Activated CD4-positive, alpha-beta T cell treated with anti-CD3 and anti-CD28 coated beads for 4 hours (primary cell): ENCODE data around the gene ADCY2.

ENCODE experiments used
- DNase-seq, 2 donors: peaks; one replicate each; pipeline ENCODE4 v3.0.0-alpha.2; 2020

Gene ADCY2

GRCh38 chr5:7606840-7607465 lies 211.0 kb downstream of the ADCY2 start:
- no peak for DNase-seq

- no peak for DNase-seq
Measured at GRCh38 chr5:7608772-7609171, 212.8 kb downstream of the ADCY2 start.

DNA sequence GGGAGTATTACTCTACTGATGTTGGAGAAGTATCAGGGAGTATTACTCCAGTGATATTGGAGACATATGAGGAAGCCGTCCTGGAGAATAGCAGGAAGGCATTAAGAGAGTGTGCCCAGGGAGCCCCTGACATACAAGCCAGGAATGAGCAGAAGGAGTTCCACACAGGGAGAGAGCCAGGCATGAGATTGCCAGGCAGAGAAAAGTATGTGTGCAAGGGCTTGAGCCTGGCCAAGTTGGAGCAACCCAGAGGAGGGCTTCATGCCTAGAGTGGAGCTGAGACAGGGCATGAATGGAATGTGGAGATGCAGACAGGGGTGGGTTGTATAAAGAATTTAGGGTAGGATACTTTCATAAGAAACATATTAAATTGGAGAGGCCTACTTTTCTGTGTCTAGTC lies 213.8 kb downstream of the ADCY2 start:
- no peak for DNase-seq

DNA sequence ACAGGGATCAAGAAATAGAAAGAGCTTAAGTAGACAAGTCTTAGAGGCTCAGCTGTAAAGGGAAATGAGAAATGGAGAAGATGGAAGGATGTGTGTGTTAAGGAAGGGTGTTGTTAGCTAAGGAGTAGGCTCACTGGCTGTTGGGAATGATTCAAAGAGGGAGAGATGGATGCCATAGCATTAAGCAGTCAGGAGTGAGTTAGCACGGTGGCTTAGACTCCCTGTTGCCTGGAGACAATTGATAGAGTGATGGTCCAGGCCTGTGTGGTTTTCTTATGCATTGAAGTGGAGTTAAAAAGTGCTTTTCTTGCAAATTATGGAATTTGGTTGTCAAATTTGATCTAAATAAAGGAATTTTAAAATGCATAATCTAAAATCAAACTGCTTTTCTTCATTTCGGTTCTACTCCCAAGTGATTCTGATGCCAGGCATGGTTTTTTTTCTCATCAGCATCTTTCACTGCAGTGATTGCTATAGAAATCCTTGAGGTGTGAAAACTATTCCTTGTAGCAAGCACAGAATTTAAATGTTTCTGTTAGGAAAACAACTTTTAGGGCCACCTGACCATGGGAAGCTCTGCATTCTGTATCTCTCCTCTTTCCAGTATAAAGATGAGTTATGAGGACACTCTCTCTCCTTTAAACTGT lies 214.7 kb downstream of the ADCY2 start:
- DNase-seq: no peak

DNA sequence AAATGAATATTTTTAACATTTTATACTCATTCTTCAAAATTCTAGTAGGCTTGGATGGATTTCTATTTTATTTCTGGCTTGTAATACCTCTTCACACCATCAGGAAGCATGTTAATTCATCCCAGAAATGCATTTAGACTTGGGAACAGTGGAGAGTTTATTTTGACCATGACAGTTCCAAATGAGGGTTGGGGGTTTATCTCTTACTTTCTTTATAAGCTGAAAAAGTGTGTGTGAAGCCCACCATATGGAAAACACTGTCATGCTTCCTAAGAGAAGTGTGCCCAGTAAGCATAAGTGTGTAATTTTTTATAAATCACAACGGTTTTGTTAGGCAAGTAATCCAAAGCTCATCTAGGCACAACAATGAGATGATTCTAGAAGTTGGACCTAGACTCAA lies 215.6 kb downstream of the ADCY2 start:
- no peak for DNase-seq

- DNase-seq: no peak
Measured at GRCh38 chr5:7615566-7616061, 219.7 kb downstream of the ADCY2 start.

- DNase-seq: no peak
Measured at GRCh38 chr5:7616897-7617296, 221.0 kb downstream of the ADCY2 start.

DNA sequence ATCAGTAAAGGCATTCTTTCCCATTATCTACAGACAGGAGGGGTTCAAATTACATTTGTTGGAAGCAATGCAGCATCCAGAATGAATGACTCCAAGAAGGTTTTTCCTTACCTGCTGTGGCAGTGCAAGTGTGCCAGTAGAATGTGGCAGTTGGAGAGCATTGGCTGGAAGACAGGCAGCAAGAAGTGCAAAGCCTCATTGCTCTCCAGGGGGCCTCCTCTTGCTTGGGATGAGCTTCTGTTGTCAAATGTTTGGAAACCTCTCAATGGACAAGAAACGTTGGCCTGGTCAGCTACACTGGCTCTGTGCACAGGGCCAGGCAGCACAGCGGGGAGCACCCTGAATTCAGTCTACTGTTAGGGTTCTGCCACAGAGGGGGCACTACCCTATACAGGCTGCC lies 226.6 kb downstream of the ADCY2 start:
- no peak for DNase-seq

DNA sequence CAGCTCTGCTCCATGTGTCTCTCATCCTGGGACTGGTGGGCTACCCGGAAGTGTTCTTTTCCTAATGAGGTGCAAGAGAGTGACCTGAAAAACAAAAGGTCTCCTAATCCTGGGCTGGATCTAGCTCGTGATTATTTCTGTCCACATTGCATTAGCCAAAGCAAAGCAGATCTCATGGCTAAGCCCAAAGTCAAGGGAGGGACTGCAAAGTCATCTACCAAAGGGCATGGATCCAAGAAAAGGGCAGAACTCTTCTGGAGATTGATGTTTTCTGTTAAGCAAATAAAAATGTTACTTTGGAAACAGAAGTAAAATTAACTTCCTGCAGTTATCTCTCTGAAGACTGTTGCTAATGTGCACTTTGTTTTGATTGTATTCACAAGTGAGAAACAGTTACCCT lies 229.8 kb downstream of the ADCY2 start:
- no peak for DNase-seq

DNA sequence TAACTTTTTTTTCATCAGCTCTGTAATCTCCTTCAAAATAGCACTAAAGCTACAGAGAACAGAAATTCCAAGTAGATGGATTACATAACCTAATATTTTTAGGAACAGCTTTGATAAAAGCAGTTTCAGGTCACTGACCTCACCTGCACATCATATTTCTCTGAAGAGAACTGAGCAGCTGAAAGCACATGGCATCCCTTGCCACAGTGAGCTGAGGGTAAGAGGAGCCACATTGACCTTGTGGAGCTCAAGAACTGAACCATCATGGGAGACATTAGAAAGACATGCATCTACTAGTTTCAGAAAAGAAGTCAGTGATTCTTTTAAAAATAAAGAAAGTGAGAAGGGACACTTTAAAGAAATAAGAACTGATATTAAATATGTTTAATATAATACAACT lies 232.3 kb downstream of the ADCY2 start:
- no peak for DNase-seq

GRCh38 chr5:7628820-7629219 lies 232.9 kb downstream of the ADCY2 start:
- DNase-seq: no peak

GRCh38 chr5:7629561-7629960 lies 233.6 kb downstream of the ADCY2 start:
- no peak for DNase-seq

- no peak for DNase-seq
Measured at GRCh38 chr5:7634837-7635236, 238.9 kb downstream of the ADCY2 start.

GRCh38 chr5:7638456-7638855 lies 242.5 kb downstream of the ADCY2 start:
- DNase-seq: no peak

DNA sequence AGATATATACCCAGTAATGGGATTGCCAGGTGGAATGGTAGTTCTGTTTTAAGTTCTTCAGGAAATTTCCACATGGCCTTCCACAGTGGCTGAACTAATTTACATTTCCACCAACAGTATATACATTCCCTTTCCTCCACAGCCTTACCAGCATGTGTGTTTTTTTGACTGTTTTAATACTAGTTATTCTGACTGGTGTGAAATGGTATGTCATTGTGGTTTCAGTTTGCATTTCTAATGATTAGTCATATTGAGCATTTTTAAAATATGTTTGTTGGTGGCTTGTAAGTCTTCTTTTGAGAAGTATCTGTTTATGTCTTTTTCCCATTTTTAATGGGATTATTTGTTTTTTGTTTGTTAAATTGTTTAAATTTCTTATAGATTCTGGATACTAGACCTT lies 246.1 kb downstream of the ADCY2 start:
- DNase-seq: no peak

DNA sequence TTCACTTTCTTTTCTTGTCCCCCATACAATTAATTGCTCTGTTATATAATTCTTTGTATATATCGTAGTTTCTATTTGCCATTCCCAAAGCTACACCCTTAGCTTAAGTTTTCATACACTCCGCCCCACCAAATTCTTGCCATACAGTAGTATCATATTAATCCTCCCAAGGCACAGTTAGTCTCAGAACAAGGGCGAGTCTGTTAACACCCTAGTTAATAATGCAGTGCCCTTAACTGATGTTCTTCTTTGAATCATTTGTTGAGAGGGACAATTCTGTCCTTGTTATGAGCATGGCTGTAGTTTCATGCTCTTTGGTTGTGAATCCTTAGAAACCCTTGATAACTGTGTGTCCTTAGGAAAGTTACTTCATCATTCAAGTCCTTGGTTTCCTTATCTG lies 248.8 kb downstream of the ADCY2 start:
- no peak for DNase-seq

DNA sequence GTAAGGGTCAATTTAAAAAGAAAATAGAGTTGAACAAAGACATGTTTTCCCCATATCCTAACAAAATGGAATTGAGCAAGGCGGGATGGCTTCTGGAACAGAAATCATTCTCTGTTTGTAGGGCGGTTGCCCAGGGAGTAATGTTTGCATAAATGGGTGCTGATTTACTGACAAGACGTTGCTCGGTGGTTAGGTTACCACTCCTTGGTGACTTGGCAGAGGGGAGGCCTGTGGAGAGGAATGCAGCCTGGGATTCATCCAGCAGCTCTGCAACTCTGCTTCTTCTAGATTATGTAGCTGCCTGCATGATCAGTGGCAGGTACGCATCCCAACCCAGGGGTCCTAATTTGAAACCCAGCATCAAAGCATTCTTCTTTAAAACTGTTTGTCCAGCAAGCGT lies 254.8 kb downstream of the ADCY2 start:
- DNase-seq: no peak

- DNase-seq: no peak
Measured at GRCh38 chr5:7653046-7653445, 257.1 kb downstream of the ADCY2 start.

DNA sequence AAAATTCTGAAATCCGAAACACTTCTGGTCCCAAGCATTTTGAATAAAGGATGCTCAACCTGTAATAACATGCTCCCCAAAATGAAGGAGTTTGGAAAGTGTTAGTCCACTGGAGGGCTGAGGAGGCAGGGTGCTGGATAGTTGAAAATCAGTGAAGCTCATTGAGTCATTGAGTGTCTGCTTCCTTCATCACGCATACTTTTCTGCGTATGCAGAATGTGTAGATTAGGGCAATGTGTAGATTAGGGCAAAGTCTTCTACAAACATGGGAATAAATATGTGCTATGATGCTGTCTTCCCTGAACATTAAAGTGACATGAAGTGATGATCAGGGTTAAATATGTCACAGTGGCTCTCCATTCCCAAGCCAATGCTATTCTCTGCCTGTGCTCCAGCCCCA lies 261.2 kb downstream of the ADCY2 start:
- no peak for DNase-seq

DNA sequence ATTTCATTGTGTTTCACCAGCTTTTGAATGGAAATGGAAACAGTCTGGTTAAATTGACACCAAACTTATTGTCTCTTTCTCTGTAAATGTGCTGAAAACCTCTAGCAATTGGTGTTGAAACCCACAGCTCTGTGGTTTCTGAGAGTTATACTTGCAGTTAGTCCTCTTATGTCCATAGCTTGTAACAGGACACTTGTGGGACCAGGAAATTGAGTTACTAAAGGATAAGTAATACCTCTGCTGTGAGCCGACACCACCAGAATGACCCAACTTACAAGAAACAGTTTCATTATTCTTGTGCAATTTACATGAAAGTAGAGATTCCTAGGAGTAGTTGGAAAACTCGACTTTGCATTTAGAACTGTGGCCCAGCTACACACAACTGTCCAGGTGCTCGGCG lies 263.5 kb downstream of the ADCY2 start:
- DNase-seq: no peak

DNA sequence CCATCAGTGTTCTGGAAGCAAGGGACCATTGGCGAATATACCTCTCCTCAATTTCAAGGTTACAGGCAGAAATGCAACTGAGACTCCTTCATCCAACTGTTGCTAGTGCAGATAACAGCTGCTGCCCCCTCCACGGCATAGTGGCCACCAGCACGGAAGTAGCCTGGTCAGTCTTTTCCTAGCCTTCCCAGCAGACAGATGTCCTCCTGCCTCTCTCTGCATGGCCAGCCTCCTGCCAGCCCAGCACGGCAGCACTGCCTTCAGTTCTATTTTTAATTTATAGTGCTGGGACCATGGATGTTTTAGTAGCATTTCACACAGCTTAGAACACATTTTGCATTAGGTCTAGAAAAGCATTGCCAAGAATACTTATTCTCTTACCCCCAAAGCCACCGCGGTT lies 266.4 kb downstream of the ADCY2 start:
- no peak for DNase-seq

GRCh38 chr5:7663808-7664207 lies 267.9 kb downstream of the ADCY2 start:
- DNase-seq: no peak

DNA sequence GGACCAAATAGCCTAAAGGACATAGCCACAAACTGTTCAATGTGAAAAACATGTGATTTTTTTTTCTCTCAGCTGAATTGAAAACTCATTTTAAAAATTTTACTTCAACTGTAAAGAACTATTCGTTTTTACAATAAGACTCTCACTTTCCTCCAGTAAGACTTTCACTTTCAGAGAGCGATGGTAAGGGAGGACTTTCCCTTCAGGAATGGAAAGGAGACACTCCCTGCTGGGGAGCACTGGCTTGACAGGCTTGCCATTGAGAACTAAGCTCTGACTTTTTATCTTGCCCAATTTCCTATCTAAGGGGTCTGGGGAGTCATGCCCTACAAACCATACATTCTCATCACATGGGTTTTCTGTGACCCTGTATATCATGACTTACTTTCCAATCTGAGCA lies 268.3 kb downstream of the ADCY2 start:
- no peak for DNase-seq

DNA sequence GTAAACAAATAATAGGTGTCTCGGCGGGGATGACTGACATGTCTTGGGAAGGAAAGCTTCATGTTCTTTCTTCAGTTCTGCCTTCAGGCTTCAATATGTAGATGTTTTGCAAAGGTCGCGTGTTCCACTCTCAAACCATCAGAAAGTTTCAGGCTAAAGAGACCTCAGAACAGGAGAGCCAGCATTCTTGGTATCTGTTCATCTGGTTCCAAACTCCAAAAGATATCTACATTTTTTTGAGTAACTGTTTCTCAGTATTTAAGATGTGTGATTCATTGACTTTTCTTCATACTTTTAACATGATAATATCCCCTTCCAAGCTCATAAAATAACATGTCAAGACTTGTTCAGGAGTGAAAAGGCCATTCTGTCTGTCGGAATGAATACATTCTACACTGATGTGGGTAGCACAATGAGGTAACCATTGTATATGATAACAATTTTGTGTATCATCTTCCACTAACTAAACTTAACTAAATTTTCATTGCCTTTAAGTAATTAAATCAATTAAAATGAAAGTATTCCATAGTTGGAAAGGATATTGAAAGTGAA lies 271.4 kb downstream of the ADCY2 start:
- DNase-seq: no peak

DNA sequence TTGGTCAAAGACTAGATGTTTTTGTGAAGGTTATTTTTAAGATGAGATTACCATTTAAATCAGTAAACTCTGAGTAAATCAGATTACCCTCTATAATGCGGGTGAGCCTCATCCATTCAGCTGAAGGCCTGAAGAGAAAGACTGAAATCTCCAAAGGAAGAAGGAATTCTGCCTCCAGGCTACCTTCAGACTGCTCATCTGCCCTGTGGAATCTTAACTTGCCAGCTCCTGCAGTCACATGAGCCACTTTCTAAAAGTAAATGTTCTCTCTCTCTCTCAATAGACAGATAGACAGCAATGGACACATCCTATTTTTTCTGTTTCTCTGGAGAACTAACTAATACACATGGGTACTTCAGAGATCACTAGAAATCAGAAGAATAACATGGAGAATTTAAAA lies 272.2 kb downstream of the ADCY2 start:
- no peak for DNase-seq
